Right ventricle myocardium inferior (tissue), 1 donor: Measurements from ENCODE around the gene EIF4G2. TPM values are rescaled to one million over a fixed set of nuclear protein-coding genes. Genes with fewer than 3 reads are reported as not detected.

ENCODE experiments used
- ATAC-seq: fragments of 200-7000 bp; cut with Tn5 transposase; one replicate; pipeline ENCODE4 v1.9.1; 2020; ENCODE audit warnings: mild to moderate bottlenecking, moderate library complexity
- DNase-seq: peaks from one replicate; pipeline ENCODE4 v3.0.0; 2021; ENCODE audit errors: missing footprints
- intact Hi-C: fragments of 100-400 bp; cut with DNase I; formaldehyde crosslinking; loops from one replicate; pipeline ENCODE4 v1.11.0; 2022
- total RNA-seq: library from RNA; stranded (reverse); fragmentation: NEBNext Ultra II Directional; extraction: Animal tissue kit (Norgen Biotek cat#: 25700); gene quantifications from one replicate; pipeline ENCODE4 v1.2.1, GENCODE V29; 2021
- donor health status: DM: no; HTN: yes; CAD: no; lungs with severe emphysema.

Gene EIF4G2
- total RNA-seq, 1 donor from 2014 or later: 752 TPM

DNA sequence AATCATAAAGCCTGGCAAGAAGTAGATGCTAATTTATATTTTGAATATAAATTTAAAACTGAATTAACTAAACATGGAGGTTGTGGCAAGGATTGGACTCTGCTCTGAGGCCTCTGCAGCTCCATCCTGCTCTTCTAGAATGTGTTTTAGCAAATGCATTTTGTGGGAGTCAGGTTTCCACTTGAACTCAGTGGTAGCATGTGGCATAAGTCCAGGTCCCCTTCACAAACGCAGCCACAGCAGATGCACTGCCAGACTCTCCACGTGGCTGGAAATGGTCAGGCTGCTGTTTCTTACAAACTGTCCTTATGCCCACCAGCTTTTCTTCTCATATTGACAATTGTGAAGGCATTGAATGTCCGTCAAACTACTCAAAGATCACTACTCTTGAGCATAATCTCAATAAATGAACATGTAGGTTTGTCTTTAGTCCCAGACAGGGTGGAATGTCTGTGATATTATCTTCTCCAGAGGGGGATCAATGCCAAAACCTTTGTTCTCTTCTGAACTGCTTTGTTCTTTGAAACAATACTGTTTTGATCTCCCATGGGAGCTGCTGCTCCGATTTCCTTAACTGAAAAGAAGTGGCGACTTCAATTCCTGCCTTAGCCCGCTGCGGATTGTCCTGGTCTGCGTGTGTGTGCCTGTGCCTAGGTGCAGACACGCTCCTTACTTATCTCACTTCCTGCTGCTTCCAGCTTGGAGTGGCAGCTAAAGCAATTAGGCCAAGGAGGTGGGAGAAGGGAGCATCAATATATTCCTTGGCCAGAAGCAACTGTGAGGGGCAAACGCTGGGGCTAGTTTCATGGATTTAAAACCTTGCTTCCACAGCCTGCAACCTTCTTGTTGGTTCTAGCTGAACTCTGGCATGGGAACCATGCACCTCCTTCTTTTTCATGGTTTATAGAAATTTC, 24.2 kb downstream of the EIF4G2 start:
- intact Hi-C loops: loop anchor here (10.0 kb wide), 1 partner anchor 370 kb away; no protein-coding TSS in a partner anchor
- ATAC-seq: peak; percentile 48
- no peak for DNase-seq

DNA sequence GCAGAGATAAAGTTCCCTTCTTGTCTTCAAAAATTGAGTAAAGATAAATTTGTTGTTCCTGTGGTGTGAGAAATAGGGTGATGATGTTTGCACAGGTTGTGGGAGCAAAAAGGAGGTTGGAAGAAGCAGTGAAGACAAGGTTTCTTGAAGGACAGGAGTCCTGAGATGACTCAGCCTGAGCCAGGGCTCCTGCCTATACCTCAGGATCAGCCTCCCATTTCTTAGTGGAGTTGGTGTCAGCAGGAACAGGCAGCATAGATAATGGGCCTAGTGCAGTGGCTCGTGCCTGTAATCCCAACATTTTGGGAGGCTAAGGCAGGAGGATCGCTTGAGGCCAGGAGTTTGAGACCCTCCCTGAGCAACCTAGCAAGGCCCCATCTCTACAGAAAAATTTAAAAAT, 28.7 kb downstream of the EIF4G2 start:
- DNase-seq (no peak), ATAC-seq (no peak)
- intact Hi-C loops: loop anchor here (10.0 kb wide), 1 partner anchor 375 kb away; no protein-coding TSS in a partner anchor

DNA sequence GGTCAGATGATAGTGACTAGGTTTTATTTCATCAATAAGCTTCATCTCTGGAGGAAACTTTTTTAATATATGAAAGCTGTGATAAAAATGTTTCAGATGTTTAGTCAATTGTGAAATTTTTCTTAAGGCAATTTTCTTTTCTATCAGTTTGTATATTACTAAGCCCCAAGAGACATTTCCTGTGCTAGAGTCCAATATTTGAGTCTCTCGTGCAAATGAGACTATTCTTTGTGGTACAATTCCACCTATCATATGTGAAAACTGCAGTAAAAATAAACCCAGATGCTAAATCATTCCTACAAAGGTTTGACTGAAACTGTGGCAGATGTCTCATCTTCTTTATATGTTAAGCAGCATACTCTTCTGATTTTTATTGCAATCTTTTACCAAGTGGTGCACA, 29.6 kb downstream of the EIF4G2 start:
- ATAC-seq: no peak
- intact Hi-C loops: no loop called here
- DNase-seq: no peak

DNA sequence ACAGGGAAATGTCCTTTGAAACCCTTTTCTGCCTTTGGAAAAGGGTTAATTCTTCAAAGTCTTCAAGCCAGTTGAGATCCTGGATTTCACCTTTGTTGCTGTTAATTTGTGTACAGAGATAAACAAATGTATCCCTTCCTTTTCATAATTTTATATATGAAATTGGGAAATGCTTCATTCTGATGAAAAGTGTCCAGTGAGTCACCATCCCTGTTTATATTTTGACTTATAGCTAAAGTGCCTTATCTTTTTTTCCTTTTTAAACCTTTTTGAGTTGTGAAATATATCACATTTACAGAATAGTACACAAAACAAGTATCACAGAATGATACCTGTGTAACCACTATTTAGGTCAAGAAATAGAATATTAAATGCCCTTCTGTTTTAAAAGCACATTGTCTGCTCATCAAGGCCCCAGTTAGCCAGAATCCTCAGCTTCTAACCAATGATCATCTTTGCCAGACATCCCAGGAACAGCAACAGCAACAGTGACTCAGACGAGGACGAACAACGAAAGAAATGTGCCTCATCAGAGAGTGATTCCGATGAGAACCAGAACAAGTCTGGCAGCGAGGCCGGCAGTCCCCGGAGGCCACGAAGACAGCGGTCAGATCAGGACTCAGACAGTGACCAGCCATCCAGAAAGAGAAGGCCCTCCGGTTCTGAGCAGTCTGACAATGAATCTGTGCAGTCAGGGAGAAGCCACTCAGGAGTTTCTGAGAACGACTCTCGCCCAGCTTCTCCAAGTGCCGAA, 30.3 kb downstream of the EIF4G2 start:
- no peak for DNase-seq
- intact Hi-C loops: no loop called here
- peak; percentile 77 for ATAC-seq

DNA sequence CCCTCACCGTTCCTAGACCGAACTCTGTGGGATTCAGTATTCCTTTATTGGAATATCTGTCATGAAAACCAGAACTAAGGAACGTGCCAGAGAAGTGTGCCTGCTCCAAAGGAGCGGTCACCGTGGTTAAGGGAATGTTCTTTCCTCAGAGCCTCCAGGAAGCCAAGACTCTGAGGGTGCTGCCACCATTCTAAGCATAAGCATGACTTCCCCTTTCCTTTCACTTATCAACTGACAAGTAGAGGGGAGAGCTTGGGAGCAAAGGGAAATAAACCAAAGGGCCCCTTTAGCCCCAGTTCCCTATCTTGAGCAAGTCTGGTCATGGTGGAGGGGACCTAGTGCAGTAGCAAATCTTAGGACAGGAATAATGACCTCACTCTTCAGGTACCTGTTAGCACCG, 30.9 kb downstream of the EIF4G2 start:
- intact Hi-C loops: no loop called here
- ATAC-seq (peak; percentile 32), DNase-seq (no peak)

DNA sequence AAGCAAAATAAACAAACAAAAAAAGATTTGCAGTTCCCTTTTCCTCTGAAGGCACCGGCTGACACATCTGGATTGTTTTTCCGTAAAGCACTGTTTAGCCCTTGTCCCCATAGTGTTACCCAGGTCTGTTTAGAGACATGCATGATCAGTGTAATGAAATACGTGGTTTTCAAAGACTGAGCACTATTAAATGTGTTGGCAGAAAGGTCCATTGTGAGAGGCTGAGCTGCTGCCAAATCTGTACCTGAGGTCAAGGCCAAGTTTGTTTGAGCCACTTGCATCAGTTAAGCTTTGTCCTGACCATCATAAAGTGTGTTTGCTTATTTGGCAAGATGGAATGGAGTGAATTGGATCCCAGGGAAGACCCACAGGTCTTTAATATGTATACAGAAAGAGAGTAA, 31.3 kb downstream of the EIF4G2 start:
- DNase-seq (no peak), ATAC-seq (no peak)
- intact Hi-C loops: no loop called here

DNA sequence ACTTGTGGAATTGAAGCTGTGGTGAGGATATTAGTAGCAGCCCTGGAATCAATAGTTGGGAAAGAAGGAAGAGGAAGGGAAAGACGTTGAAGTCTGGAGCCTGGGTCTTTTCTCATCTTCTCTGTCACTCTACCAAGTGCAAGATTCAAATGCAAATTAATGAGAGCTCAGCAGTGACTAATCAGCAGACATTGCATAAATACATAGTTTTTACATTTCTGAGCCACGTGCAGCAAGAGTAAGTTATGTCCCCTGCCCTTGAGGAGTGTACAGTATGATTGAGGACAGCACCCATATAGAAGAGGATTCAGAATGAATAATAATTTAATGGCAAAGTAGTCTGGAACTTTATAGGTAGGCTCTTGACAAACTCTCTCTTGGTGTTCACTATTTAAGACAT, 33.9 kb downstream of the EIF4G2 start:
- intact Hi-C loops: no loop called here
- DNase-seq: no peak
- ATAC-seq: no peak

DNA sequence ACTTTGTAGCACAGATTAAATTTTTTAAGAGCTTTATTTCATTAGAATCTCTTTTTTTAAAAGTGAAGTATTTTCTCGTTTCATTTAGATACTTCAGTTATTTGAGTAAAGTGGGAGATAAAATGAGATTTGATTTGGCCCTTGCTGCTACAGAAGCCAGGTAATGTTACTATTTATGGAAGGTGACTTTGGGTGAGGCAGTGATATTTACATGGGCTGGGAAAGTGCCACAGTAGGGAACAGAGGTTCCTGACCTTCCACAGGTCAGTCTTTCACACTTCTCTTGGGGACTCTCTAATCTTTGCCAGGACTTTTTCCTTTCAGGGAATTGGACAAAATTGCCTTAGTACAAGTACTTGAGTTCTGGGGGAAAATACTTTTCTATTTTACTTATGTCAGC, 37.3 kb downstream of the EIF4G2 start:
- ATAC-seq: peak; percentile 71
- intact Hi-C loops: no loop called here

DNA sequence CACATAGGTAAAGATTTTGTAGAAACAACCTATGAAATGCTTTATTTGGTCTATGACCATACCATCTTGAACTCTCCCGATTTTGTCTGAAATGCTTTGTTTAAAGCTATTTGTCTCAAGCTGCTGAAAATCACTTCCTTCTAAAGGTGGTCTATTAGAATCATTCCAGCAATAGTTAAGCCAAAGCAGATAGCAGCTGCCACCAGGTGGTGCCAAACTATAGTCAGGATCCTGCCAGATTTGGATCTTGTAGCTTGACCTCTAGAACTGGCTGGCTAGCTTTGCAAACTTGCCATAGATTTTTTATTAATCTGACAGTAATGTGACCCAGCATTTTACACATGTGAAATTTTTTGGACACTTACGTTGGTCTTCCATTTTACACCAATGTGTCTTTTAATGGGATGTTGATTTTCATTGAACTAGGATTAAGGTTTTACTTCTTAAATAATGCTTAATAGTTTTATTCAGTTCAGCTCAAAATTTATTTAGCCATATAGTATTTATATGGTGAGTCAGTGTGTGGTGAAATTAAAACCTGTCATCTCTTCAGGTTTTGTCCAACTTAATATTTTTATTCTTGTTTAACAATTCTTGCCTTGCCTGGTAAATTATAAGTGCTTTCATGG, 38.0 kb downstream of the EIF4G2 start:
- intact Hi-C loops: no loop called here
- DNase-seq (no peak), ATAC-seq (peak; percentile 52)

More for the DNA sequence above, 37.3 kb downstream of the EIF4G2 start:
- DNase-seq: no peak

DNA sequence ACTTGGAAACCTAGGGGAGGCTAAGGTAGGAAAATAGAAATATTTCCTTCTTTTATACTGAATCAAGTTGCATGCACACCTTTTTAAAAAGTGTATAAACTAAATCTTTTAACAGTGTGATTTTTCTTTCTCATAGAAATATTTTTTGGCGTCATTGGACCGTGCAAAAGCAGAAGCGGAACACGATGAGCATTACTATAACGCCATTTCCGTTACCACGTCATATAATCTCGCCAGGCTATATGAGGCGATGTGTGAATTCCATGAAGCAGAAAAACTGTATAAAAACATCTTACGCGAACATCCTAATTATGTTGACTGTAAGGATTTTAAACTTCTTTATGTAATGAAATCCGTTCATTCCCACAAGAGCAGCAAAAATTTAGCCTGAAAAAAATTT, 44.3 kb downstream of the EIF4G2 start:
- ATAC-seq: no peak
- intact Hi-C loops: no loop called here
- DNase-seq: no peak

DNA sequence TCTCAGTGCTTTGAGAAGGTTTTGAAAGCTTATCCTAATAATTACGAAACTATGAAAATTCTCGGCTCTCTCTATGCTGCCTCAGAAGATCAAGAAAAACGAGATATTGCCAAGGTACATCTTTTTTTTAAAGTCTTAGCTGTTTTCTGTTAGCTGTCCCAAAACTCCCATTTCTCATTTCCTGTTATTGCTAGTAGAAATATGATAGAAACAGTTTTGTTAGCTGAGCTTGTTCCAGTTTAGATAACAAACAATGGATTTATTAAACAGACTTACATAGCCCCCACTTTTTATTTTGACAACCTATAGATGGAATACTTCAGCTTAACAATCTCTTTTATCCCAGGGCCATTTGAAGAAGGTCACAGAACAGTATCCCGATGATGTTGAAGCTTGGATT, 45.0 kb downstream of the EIF4G2 start:
- ATAC-seq (no peak), DNase-seq (no peak)
- intact Hi-C loops: no loop called here

DNA sequence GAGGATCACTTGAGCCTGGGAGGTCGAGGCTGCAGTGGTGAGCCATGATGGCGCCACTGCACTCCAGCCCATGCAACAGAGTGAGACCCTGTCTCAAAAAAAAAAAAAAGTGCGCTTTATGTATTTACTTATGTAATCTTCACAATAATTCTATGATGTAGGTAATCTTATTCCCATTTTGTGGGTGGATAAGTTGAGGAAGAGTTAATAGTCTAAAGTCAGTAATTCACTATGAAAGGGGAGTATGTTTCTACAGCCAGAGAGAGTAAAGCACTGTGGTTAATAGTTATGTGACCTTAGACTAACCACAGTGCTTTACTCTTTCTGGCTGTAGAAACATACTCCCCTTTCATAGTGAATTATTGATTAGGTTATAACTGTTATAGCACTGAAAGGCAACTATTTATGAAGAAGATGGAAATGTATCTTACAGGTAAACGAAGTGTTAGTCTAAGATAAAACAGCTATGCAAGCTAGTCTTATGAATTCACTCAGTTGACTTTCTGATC, 45.8 kb downstream of the EIF4G2 start:
- intact Hi-C loops: no loop called here
- DNase-seq (no peak), ATAC-seq (no peak)

DNA sequence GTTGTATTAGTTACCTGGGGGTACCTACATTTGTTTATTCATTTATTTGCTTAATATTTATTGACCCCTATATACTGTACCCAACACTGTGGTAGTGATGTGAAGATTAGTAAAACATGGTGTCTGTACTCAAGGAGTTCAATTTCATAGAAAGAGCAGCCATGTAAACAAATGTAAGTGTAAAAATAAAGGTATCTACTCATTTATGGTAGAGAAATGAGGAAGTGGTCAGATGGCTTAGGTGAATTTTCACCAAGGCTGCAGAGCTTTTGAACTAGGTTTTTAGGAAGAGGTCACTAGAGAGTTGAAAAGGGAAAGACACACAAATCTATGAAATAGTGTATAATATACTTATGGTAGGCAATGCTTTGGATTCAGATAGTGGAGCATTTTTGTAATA, 46.5 kb downstream of the EIF4G2 start:
- intact Hi-C loops: no loop called here
- DNase-seq: no peak
- ATAC-seq: no peak

DNA sequence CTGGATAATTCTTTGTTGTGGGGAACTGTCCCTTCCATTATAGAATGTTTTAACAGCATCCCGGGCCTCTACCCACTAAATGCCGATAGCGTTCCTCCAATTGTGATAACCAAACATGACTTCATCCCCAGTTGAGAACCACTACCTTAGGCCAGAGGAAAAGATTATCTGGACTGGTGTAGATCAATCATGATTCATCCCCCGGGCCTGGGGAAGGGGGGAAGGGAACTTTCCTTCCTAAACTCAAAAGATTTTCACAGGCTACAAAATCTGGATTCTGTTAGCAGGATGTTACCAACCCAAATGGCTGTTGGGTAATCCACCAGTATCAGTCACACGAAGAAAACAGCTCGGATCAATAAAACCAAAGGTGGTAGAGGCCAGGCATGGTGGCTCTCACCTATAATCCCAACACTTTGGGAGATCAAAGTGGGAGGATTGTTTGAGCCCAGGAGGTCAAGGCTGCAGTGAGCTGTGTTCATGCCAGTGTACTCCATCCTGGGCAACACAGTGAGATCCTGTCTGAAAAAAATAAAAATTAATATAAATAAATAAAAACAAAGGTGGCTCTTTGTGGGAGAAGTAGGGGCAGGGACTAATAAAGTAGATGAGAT, 47.5 kb downstream of the EIF4G2 start:
- intact Hi-C loops: no loop called here
- no peak for DNase-seq
- ATAC-seq: no peak

DNA sequence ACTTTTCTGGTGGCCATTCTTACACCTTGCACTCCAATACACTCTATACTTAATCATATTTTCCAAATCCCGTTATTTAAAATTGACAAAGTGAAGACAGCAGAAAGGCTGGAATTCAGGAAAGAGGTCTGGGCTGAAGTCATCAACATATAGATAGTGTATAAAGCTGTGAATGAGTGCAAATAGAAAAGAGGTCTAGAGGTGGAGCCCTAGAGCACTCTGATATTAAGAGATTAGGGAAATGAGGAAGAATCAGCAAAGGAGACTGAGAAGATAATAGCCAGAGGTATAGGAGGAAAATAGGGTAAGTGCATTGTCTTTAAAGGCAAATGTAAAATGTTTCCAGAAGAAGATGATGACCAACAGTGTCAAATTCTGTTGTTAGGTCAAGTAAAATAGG, 49.8 kb downstream of the EIF4G2 start:
- no peak for DNase-seq
- no peak for ATAC-seq
- intact Hi-C loops: no loop called here

DNA sequence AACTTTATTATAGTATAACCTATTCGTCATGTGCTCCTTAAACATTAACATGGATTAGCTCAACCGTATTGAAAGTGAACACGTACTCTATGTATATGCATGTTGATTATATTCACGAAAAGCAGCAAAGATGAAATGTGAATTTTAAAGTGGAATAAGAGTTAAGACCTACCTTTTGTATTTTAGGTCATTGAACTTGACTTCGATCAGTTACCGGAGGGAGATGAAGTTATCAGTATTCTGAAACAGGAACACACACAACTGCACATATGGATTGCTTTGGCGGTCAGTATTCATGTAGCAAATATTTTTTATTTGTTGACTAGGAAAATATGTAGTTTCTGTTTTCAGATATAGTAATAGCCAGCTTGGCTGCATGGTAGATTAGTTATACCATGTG, 56.2 kb downstream of the EIF4G2 start:
- no peak for DNase-seq
- no peak for ATAC-seq
- intact Hi-C loops: no loop called here

DNA sequence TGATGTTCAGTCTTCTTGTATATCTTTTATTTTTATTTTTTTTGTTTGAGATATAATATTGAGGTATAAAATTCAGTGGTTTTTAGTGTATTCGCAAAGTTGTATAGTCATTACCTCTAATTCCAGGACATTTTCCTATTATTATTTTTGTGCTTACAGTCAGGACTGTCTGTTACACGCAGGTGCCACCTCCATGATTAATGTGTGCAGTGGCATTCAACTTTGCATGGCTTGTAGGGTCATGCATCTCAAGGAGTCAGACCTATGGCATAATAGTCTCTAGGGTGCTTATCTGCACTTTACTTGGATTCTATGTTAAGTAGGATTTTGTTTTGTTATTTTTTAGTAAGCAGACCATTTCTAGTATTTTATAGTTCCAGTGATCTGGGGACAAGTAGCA, 56.7 kb downstream of the EIF4G2 start:
- intact Hi-C loops: no loop called here
- DNase-seq (no peak), ATAC-seq (no peak)

DNA sequence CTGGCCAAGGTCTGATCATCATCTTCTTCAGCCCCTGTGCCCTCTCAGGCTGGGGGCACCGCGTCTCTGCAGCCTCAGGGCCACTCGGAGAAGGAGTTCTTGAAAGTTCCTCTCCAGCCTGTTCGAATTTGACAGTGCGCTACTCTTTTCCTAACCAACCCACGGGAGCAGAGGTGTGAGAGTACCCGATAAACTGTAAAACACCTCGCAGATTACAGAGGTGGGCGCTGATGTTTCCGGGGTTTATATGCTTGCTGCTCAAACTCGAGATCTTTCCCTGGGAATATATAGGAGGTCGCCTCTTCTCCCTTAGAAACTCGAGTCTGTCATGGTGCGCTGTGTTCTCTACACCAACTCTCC, 57.2 kb downstream of the EIF4G2 start:
- intact Hi-C loops: no loop called here
- ATAC-seq (peak; percentile 17), DNase-seq (no peak)
